T1000 (cell line): Measurements from ENCODE around the gene WDR37.
"Not testable (repeated sequence)": the region's sequence is repeated elsewhere in the genome, so short reads cannot be mapped to it uniquely, and the experiment has no call there.

Experiments used
- DNase-seq: peaks from one replicate; lab custom pipeline; 2025; ENCODE audit warnings: mixed read lengths; lab: John Stamatoyannopoulos, UW

Gene WDR37

DNA sequence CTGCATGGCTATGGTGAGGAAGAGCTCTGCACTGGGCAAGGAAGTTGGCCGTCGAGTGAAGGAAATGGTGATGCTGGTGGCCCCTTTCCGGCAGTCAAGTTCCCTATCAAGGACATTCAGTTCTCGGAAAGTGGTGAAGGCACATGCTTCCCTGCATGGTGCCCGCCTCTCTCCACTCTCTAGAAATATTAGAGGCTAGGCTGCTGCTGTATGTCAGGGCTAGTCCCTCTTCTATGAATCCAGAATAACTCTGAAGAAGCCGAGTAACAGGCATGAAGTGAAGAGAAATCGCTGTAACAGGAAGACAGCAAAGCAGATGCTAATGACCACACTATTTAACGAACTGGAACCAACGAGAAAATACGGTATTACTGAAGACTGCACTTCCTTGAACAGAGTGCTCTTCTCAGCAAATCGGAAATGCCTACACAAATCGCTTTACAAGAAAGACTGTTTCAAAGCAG, 12.6 kb upstream of the WDR37 start:
- DNase-seq, result no peak

DNA sequence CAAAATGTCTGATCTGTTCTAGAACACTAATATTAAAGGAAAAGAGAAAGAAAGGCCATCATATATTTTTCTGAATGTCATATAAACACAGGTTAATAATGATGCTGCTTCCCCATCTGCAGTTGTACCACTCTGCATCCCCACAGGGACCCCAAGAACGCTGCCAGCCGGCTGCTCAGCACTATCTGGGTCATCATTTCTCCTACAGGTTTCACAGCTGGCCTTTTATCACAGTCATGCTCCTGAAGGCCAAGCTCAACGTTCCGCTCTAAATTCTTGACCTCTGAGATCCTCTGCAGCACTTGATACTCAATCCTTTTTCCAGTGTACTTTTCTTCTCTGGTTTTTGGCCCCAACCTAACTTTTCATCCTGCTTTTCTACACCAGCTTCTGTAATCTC, 12.0 kb upstream of the WDR37 start:
- no peak for DNase-seq

DNA sequence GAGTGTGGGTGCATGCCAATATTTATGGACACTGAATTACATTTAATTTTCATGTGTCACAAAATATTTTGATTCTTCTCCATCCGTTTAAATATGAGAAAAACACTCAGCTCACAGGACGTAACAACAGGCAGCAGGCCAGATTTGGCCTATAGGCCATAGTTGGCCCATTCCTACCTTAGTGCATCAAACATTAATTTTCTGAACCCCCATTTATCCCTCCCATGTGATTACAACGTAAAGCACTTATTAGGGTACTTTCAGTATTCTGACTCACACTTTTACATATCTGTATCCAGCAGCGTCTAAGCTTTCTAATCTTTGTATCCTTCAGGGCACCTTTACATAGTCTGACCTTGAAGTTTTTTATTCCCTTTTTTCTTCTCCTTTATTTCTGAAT, 11.2 kb upstream of the WDR37 start:
- no peak for DNase-seq

DNA sequence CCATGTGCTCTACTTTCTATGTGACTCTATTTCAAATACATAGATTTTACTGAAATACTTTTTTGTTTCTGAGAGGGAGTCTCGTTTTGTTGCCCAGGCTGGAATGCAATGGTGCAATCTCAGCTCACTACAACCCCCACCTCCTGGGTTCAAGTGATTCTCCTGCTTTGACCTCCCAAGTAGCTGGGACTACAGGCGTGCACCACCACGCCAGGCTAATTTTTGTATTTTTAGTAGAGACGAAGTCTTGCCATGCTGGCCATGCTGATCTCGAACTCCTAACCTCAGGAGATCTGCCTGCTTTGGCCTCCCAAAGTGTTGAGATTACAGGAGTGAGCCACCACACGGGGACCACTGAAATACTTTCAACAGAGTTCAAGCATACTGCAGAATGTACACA, 10.8 kb upstream of the WDR37 start:
- DNase-seq, result no peak

DNA sequence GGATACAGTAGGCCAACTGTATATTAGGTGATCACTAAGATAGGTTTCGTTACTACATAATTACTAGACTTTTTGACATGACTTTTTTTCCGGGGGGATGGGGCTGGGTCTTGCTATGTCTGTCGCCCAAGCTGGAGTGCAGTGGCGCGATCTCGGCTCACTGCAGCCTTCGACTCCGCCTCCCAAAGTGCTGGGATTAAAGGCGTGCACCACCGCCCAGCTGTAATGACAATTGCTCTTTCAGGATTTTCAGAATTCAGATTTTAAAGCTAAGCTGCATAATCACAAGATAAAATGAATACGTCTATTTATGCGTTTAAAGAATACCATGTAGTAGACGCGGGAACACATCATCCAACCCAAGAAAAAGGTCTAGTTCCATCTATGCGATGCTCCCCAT, 8.2 kb upstream of the WDR37 start:
- DNase-seq, result no peak

DNA sequence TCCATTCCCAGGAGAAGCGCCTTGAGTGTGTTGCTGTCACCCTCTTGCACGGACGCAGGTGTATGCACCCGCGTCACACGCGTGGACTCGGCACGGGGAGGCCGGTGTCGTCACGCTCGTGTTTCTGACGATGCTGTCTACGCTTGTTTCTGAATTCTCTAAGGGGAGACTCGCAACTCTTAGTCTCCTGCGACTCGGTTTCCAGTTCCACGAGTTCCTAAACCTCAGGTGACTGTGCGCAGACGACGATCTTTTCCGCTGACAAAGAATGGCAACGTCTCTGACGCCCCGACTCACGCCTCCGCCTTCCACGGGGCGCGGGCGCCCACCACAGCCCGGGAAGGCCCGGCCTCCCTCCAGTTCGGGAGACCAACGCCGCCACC, 7.8 kb upstream of the WDR37 start:
- no peak for DNase-seq

DNA sequence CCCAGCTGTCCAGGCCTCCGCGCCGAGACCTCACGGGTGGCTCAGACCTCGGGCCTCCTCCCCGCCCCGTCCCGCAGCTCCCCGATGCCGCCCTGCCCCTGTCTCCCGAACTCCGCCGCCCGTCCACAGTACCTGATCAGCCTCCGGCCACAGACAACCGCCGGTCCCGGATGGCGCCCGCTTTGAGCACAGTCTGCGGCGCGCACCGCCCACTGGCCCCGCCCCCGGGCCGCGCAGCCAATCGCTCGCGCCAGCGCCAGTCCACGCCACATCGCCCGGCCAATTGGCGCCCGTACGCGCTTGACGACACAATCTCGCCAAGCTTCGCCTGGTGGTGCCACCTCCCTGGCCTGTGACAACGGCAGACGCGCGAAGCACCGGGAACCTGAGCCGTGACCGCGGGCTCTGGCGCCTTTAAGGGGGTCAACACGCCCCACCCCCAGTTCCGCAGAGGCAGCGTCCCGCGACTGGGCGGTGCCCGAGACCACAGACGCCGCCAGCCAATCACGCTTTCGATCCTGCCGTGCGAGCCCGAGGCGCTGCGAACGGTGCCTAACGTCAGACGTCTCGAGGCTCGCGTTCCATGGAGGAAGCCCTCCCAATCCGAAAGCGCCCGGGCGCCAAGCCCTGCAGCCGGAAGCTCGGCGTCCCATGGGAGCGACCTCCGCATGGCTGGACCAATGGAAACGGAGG, 7.3 kb upstream of the WDR37 start, which contains the start of gene IDI1:
Gene IDI1, minus strand, starts transcription at position 388 of the 693 bp plus-strand sequence. Its CDS starts 116 bp downstream, at position 272.
- DNase-seq, result peak; percentile 92

DNA sequence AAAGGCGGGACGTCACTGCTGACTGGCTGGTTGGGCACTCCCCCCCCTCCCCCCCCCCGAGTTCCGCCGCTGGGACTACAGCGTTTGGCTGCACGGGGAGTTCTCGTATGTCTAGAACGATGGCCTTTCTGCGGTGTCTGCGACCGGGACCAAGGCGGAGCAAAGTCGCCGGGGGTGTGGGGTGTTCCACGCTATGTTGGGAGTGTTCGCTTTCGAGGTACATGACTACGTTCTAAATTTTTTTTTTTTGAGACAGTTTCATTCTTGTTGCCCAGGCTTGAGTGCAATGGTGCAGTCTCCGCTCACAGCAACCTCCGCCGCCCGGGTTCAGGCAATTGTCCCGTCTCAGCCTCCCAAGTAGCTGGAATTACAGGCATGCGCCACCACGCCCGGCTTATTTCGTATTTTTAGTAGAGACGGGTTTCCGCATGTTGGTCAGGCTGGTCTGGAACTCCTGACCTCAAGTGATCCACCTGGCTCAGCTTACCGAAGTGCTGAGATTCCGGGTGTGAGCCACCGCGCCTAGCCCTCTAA, 6.7 kb upstream of the WDR37 start:
- DNase-seq, result no peak

DNA sequence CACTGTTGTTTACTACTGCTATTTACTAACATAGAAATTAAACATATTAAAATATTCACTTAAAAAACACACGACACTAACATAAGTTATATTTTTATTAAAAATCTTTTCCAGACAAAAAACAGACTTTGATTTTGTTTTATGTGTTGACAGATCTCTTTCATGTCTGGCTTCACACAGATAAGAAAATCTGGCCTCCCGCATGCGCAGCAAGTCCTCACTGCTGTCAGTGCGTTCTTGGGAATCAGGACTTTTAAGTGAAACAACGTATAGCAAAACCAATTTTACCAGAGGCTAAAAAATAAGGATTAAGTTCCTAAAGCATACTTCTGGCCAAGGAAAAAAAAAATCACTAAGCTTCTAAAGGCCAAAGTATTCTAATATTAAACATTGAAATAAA, 6.0 kb upstream of the WDR37 start:
- no peak for DNase-seq

DNA sequence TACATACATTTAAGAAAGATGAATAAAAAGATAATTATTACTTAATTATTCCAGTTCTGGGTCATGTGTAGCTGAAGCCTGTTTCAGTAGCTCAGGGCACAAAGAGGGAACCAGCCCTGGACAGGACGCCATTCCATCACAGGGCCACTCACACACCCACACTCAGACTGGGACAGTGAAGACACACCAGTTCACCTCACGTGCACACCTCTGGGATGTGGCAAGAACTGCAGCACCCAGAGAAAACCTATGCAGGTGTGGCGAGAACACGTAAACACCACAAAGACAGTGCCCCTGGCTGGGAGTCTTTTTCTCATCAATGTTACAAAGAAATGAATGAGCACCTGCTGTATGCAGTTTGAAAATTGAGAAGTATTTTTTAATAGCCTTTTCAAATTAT, 5.6 kb upstream of the WDR37 start:
- DNase-seq, result no peak

DNA sequence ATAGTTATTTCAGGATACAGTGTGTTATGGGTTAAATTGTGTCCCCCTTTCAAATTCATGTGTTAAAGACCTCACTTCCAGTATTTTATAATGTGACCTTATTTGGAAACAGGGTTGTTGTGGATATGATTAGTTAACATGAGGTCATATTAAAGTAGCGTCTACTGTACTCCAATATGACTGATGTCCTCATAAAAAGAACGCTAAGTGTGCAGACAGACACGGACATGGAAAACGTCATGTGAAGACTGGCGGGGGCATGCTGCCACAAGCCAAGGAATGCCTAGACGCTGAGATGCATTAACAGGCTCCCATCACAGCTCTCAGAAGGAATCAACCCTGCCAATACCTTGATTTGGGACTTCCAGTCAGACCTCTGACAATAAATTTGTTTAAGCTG, 1.5 kb upstream of the WDR37 start:
- DNase-seq, result no peak

DNA sequence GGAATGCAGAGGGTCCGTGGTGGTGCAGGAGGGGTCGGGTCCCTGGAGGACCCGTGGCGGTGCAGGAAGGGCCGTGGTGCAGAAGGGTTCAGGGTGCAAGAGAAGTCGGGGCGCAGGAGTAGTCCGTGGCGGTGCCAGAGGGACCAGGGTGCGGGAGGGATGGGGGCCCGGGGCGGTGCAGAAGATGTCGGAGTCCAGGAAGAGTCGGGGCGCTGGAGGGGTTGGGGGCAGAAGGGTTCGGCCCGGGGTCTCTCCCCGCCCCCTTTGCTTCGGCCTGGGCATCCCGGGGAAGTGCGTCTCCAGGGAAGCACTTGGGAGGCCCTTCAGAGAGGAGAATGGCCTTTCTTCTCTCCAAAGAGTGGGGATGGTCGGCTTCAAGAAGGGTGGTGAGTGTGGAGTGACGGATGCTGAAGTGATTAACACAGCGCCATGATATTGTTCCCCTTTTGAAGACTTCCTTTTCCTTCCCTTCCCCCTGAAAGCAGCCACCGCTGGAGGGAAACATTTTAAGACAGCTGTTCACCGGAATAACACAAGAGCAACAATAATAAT, 997 bp downstream of the WDR37 start:
- DNase-seq, result no peak

DNA sequence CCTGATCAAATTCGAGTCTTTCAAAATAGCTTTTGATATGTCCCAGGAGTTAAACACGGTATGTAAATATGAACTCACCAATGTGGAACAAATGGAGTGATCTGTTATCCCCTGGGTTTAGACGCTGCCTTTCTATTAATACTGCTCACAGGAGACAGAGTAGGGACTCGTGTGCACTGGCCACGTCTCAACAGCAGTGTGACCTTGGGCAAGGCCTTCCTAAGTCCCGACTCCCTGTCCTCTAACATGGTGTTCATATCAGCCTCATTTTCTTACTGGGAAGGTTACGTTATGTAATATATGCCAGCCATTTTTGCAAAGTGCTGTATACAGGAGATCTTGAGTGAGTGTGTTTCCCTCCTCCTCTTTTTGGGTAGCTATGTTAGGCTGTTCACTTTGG, 1.8 kb downstream of the WDR37 start:
- DNase-seq, result no peak

DNA sequence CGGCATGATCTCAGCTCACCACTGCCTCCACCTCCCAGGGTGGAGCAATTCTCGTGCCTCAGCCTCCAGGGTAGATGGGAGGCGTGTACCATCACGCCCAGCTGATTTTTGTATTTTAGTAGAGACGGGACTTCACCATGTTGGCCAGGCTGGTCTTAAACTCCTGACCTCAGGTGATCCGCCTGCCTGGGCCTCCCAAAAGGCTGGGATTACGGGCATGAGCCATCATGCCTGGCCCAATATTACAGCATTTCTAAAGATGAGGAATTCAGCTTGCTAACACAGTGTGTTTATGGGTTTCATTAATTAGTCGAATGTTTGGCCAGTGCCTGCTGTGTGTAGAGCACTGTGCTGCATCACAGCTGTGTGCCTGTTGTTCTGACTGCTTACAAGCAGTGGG, 3.7 kb downstream of the WDR37 start:
- no peak for DNase-seq

DNA sequence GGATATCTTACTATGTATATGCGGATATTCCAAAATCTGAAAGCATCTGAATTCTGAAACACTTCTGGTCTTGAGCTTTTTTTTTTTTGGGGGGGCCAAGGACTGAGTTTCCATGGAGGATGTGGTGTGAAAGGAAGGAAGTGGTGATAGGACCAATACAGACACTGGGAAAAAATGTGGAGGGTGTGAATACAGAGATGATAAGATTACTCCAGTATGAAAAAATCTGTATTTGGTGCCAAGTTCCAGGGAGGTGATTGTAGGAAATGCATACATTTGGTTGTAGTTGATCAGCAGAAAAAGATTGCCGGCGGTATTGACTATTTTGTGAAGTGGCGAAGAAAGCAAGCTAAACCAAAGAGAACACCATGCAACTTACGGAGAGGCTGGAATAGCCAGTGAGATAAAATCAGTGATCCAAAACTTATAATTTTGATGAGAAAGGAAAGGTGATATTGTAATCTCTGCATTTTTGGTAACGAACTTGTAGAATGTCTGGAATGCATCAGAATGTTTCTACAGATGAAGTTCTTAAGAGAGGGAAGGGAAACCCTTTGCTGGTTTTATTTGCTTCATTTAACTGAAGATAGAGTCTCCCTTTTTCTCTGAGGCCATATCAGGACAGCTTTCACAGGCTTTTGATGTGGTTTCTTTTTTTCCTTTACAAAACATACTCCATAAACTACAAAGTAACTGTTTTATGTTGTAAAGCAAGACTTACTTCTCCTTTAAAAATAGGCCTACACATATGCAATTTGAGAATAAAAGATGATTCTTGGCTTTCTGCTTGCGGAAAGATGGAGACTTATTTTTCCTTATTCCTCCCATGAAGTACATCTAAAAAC, 6.0 kb downstream of the WDR37 start:
- DNase-seq, result no peak

DNA sequence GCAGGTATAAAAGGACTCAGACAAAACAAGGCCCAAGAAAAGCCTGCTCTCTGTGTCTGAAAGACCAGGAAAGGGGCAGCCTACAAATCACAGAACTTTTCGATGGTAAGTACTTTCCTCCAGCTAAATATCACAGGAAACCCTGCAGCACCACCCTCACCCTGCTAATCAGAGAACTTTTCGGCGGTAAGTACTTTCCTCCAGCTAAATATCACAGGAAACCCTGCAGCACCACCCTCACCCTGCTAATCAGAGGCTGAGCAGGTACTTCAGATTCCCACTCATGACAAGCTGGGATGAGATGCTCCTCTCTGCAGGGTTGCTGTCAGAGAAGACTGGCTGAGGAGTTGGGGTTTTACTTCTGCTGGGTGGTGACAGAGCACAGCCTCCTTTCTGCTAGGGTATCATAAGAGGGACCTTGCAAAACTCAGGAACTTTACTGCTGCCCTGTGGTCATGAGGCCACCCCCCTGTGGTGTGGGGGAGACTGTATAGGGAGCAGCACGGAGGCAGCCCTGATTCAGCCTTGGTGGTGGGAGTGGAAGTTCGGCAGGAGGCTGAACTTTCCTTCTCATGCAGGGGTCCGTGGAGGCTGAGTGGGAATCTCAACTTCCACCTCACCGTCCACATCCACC, 7.2 kb downstream of the WDR37 start:
- DNase-seq, result no peak

DNA sequence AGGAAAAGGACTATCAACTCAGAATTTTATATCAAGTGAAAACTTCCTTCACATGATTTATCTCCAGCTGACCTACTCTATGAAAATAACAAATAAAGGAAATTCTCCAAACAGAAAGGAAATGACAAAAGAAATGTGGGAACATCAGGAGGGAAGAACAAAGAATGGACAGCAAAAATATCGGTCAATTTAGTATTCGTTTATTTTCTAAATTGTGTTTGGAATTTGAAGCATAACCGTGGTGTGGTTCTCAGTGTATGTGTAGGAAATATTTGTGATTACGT, 8.7 kb downstream of the WDR37 start:
- DNase-seq, result no peak

DNA sequence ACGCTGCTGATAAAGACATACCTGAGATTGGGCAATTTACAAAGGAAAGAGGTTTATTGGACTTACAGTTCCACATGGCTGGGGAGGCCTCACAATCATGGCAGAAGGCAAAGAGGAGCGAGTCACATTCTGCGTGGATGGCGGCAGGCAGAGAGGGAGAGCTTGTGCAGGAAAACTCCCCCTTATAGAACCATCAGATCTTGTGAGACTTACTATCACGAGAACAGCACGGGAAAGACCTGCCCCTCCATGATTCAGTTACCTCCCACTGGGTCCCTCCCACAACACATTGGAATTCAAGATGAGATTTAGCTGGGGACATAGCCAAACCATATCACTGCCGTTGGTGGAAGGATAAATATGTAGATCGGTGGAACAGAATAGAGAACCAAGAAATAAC, 10.5 kb downstream of the WDR37 start:
- not testable (repeated sequence) for DNase-seq

DNA sequence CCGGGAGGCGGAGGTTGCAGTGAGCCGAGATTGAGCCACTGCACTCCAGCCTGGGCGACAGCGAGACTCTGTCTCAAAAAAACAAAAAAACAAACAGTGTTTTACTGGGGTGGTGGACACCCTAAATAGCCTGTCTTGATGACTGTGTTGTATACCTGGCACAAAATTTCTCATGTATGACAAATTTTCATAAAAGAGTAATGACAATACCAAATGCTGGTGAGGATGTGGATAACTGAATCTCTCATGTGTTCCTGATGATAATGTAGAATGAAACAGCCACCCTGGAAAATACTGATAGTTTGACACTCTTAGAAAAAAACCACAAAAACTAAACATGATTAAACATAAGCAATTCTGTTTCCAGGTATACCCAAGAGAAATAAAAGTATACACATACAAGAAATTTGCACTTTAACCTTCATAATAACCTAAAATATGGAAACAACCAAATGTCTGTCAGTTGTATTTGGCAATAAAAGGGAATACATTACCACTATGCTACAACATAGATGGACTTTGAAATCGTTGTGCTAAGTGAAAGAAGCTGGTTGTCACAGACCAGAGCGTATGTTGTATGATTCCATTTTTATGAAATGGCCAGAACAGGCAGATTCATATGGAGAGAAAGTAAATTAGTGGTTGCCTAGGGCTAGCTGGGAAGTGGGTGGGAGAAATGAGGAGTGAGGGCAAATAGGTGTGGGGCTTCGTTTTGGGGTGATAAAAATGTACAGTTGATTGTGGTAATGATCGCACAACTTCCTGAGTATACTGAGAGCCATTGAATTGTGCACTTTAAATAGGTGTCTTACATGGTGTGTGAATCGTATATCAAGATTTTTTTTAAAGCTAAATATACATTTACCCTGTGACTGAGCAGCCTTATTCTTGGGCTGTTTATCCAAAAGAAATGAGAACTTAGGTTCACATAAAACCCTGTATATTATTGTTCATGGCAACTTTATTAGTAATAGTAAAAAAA, 12.5 kb downstream of the WDR37 start:
- no peak for DNase-seq

DNA sequence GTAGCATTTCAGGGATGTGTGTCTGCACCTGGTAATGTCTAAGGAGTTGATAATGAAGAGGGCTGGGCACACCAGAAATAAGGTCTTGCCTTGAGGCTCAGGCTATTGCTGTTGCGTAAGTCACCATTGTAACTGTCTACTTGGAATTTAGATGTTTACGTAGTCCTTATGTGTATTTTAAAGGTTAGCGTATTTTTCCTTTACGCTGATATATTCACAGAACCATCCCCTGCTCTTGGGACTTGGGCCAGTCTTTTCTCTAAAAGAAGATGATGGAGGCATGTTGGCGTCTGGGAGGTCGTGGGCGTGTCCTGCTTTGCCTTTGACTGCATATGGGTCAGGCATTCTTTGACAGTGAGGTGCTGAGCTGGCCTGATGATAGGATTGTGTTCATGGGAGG, 14.7 kb downstream of the WDR37 start:
- no peak for DNase-seq

DNA sequence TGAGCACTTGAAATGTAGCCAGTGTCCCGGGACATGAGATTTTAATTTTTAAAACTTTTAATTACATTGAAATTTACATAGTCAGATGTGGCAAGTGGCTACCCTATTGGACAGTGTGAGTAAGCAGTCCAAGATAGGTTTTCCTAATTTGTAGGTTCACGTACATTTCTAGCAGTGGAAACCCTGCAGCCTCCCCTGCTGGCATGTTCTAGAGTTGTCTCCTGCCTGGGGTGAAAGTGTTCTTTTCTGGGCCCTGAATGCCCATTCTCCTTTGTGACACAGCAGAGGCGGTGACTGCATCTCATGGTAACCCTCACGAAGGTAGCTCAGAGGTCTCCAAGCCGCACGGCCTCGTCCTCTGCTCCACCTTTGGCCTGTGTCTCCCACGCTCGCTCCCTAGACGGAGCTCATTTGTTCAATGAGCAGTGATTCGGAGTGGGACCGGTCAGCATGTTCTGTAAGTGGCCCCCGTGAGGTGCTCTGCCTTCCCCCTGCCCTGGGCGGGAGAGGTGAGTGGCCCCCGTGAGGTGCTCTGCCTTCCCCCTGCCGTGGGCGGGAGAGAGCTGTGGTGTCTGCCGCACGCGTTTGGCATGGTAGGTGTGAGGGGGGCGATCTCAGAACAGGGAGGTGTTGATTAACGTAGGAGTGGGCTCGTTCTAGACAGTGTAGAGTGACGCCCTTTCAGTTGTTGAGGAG, 18.0 kb downstream of the WDR37 start:
- no peak for DNase-seq
